OCI-LY7 (cell line): ENCODE data around the gene ALX1.

Experiments
- EZH2phosphoT487 ChIP-seq: fragments of 200-600 bp; sonication (generic); IDR thresholded peaks from 2 replicates; pipeline ENCODE4 v1.6.1; 2018; ENCODE audit warnings: low read depth, borderline replicate concordance, mild to moderate bottlenecking, mixed run types, antibody characterized with exemption, low read length, moderate library complexity, mixed read lengths
- TF ChIP-seq, protein P1 (sequence below): fragments of 200-600 bp; sonication (generic); conservative IDR thresholded peaks from 2 replicates; pipeline ENCODE4 v1.5.1; 2014; ENCODE audit warnings: mild to moderate bottlenecking, antibody characterized with exemption, low read length, moderate library complexity, mixed read lengths

DNA sequence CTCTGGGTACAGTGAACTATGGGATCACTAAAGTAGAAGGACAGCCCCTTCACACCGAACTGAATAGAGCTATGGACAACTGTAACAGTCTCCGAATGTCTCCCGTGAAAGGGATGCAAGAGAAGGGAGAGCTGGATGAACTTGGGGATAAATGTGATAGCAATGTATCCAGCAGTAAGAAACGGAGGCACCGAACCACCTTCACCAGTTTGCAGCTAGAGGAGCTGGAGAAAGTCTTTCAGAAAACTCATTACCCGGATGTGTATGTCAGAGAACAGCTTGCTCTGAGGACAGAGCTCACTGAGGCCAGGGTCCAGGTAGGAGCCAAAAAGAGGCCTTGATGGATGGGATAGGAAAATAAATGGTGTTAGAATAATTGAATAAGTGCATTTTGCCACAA, 3.5 kb downstream of the ALX1 start:
- TF ChIP-seq, protein P1, sequence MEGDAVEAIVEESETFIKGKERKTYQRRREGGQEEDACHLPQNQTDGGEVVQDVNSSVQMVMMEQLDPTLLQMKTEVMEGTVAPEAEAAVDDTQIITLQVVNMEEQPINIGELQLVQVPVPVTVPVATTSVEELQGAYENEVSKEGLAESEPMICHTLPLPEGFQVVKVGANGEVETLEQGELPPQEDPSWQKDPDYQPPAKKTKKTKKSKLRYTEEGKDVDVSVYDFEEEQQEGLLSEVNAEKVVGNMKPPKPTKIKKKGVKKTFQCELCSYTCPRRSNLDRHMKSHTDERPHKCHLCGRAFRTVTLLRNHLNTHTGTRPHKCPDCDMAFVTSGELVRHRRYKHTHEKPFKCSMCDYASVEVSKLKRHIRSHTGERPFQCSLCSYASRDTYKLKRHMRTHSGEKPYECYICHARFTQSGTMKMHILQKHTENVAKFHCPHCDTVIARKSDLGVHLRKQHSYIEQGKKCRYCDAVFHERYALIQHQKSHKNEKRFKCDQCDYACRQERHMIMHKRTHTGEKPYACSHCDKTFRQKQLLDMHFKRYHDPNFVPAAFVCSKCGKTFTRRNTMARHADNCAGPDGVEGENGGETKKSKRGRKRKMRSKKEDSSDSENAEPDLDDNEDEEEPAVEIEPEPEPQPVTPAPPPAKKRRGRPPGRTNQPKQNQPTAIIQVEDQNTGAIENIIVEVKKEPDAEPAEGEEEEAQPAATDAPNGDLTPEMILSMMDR, result no peak
- no peak for TF ChIP-seq EZH2phosphoT487
